Measurements from ENCODE around the gene KRT75.
"Not testable (repeated sequence)": the region's sequence is repeated elsewhere in the genome, so short reads cannot be mapped to it uniquely, and the experiment has no call there.

KRT75 gene

DNA sequence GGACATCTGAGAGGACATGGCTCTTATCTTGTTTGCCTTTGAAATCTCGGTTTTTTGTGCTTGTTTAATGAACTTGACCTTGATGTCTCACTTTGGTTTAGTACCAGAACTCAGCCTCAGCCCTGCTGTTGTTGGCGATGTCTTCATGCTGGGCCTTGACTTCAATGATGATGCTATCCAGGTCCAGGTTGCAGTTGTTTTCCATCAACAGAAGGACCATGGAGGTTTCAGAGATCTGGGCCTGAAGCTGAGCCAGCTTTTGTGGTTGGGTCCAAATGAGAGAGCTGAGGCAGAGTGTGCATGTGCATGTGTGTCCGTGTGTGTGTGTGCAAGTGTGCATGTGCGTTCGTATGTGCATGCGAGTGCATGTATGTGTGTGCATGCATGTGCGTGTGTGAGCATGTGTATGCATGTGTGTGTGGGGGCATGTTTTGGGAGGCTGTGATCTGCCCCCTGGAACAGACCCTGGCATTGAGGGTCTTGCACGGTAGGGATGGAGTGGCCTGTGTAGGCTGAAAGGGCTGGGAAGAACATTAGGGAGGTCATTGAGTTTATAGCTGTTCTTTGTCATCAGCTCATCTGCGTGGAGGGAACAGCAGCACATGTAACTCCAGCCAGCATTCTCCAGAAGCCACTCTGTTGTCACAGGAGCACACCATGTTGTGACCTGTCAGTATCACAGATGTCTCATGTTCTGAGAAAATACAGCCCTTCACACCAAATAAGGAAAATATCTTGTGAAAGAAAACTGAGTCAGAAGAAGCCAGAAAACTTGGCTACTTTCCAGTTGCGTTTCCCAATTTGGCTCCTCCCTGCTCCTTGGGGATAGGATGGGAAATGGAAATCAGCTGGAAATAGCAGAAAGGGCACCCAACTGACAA is 18.1 kb downstream of the KRT75 start:
- DNase-seq: no peak

- DNase-seq: no peak
Measured at GRCh38 chr12:52414936-52415335, 19.2 kb downstream of the KRT75 start.

GRCh38 chr12:52413782-52414345 is 20.3 kb downstream of the KRT75 start:
- DNase-seq: no peak

DNA sequence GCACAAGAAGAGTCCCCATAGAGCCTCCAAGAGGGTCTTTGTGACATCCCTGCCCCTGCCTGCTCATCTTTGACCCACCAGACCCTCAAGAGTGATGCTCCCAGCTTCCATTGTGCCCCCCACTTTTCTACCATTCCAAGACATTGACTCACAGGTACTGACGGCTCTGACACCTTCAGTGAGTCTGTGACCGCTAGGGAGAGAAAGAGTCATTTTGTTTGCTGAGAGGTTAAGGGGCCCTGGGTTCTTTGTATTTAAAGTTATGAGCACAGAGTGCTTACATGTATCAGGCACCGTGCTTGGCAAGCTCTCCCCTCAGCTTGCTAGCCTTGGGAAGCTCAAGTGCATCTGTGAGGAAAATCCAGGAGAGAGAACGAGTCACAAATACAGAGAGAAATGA is 21.0 kb downstream of the KRT75 start:
- DNase-seq: no peak

- no peak for DNase-seq
Measured at GRCh38 chr12:52411815-52412214, 22.4 kb downstream of the KRT75 start.

- not testable (repeated sequence) for DNase-seq
Measured at GRCh38 chr12:52410589-52411248, 23.5 kb downstream of the KRT75 start.

GRCh38 chr12:52407918-52408317 is 26.3 kb downstream of the KRT75 start:
- DNase-seq: no peak

DNA sequence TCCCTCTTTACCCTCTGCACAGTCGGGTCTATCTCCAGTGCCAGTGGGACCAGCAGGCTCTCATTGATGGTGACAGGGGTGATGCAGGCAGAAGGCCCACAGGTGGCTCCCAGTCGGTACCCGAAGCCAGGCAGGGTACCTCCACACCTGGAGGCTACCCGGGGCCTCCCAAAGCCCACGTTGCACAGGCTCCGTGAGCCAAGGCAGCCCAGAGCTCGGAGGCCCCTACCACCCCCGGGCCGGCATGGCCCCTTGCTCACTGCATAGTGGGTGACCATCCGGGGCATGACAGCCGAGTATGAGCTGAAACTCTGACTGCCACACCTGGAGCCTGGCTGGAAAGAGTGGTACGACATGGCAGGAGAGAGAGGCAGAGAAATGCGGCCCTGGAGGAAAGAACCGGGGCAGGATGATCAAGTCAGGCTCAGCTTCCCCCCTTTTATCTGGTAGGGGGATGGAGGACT is 28.2 kb downstream of the KRT75 start, which contains the start of gene KRT82:
Gene KRT82 (minus strand): TSS at position 414 of the 464 bp plus-strand sequence. CDS start 58 bp downstream, at position 356.
- DNase-seq: no peak

GRCh38 chr12:52404951-52405350 is 29.2 kb downstream of the KRT75 start:
- DNase-seq: no peak

- DNase-seq: no peak
Measured at GRCh38 chr12:52403561-52403960, 30.6 kb downstream of the KRT75 start.

- no peak for DNase-seq
Measured at GRCh38 chr12:52402873-52403540, 31.2 kb downstream of the KRT75 start.

DNA sequence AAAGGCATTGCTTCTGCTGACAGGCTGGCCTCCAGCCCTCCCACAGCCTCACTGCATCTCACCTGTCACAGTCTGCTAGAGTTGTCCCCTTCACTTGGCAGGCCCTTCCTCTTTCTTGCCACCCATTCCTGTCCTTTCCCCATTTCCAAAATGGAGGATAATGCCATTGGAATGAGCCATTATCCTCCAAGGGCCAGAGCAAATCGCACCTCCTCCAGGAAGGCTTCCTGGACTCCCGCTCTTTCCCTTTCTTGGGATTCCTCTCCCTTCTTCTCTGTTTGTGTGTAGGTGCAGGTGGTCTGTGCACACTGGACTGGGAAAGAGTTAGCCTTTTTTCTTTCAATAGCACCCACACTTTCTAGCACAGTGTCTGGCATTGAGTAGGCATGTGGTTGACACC is 31.8 kb downstream of the KRT75 start:
- DNase-seq: no peak

DNA sequence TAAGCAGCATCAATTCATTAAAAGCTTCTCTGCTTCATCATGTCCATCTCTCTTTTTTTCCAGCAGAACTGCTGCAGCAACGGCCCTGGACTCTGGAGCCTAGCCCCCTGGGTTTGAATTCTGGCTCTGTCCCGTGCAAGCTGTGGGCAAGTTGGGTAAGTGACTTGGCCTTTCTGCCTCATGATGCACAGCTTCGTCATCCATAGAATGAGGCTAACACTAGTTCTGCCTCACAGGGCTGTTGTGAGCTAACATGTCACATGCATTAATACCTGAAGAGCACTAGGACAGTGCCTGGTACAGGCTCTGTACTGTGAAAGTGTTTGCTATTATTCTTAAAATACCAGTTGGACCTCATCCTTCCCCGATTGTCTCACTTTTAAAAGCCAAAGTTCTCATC is 32.2 kb downstream of the KRT75 start:
- no peak for DNase-seq

DNA sequence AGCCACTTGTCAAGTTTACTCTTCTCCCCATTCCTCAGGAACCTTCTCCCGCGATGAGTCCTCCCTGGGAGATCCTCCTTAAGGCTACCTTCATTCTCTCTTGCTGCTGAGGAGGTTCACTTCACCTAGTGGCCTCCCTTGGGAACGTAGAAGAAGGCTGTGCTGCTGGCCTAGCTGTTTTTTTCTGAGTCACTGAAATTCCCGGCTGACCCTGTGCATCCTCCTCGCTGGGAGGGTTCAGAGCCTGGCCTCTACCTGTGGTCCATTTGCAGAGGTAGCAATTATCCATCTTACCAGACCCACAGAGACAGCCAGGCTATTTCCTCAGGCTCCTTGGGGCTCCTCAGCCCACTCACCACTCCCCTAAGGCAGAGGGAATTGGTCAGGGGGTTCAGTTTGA is 32.6 kb downstream of the KRT75 start:
- DNase-seq: no peak

- no peak for DNase-seq
Measured at GRCh38 chr12:52400906-52401305, 33.3 kb downstream of the KRT75 start.

- no peak for DNase-seq
Measured at GRCh38 chr12:52399756-52400155, 34.4 kb downstream of the KRT75 start.

DNA sequence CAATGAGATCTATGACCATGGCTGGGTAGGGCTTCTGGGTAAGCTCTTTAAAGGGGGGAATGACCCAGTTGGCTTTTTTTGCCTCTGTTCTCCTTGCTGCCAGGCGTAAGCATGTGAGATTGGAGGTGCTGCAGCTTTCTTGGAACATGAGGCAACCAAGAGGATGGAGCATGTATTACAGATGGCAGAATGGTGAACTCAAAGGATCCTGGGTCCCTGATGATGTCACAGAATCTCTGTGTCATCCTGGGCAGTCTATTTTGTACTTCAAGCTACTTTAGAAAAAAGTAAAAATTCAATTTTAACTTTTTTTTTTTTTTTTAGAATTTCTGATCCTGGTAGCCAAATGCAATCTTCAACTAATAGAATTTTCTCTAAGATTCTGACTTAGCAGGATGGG is 36.0 kb downstream of the KRT75 start:
- DNase-seq: no peak

GRCh38 chr12:52396656-52397055 is 37.5 kb downstream of the KRT75 start:
- DNase-seq: no peak

DNA sequence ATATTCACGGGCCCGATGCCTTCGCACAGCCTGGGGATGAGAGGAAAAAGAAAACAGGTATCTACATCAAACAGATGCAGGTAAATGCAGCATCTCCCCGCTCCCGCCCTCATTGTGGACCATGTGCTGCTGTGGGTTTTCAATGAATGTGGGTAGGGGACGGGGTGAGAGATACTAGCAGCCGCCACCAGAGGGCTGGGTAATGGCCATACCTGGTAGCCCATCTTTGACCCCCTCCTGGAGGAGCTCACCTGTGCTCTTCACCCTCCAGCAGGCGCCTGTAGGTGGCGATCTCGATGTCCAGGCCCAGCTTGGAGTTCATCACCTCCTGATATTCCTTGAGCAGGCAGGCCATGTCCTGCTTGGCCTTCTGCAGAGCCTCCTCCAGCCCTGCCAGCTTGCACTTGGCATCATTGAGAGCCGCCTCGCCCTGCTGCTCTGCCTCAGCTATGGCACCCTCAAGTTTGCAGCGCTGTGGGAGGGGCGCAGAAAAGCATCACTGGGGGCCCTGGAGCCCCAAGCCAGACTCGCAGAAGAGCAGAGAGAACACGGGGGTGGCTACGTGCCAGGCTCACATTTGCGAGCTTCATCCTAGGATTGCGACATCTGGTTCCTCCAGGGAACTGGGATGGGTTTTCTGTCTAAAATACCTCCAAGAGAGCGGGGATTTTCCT is 38.3 kb downstream of the KRT75 start:
- no peak for DNase-seq

GRCh38 chr12:52394836-52395405 is 39.2 kb downstream of the KRT75 start:
- no peak for DNase-seq

- DNase-seq: no peak
Measured at GRCh38 chr12:52392465-52393007, 41.6 kb downstream of the KRT75 start.

DNA sequence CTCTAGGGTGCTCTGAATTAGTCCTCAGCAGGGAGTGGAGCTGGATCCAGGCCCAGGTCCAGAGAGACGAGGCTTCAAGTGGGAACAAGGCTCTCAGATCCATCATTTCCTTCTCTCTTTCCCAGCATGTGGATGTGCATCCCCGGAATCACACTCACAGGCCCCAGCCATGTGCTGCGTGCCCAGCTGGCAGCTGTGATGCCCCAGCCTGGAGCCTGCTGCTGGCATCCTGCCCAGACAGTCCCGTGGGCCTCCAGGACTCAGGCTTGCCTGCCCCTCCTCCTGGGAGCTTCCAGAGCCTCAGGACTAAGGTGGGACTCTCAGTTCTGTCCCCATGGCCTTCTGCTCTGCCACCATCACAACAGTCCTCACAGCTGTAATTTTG is 42.6 kb downstream of the KRT75 start:
- peak; percentile 34 to 64 for DNase-seq
